Thyroid gland (tissue), 4 donors: Measurements from ENCODE around the gene ULK4.

Experiments
- POLR2A ChIP-seq, 2 donors: fragments of 450-650 bp; IDR thresholded peaks; one replicate each; pipeline ENCODE4 v1.6.1; 2017; ENCODE audit warnings: antibody characterized with exemption in 2 of 2, mild to moderate bottlenecking in 2 of 2, moderate library complexity in 1 of 2
- TF ChIP-seq, protein P1 (sequence below), 6 experiments: fragments of 200-600 bp in 3 of 6; fragments of 450-650 bp in 3 of 6; sonication (generic) in 3 of 6; IDR thresholded peaks; one replicate each; pipeline ENCODE4 v1.5.1; 2016 to 2019; ENCODE audit warnings: antibody characterized with exemption in 6 of 6, mild to moderate bottlenecking in 2 of 6, inconsistent platforms in 1 of 6, moderate library complexity in 1 of 6

DNA sequence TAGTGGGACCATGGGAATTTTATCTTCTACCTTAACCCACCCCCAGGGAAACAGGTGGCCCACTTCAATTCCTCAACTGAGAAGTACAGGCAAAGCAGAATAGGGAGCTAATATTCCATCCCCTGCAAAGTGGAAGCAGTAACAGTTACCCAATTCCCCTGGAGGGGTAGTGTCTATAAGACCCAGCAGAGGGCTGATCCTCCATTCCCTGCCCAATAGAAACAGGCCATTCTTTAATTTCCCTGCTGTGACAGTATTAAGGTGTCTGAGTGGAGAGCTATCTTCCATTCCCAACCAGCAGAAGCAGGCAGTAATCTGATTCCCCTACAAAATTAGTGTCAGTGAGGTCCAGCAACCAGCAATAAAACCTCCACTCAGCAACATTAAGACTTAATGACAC lies 219.8 kb downstream of the ULK4 start:
- TF ChIP-seq, protein P1, sequence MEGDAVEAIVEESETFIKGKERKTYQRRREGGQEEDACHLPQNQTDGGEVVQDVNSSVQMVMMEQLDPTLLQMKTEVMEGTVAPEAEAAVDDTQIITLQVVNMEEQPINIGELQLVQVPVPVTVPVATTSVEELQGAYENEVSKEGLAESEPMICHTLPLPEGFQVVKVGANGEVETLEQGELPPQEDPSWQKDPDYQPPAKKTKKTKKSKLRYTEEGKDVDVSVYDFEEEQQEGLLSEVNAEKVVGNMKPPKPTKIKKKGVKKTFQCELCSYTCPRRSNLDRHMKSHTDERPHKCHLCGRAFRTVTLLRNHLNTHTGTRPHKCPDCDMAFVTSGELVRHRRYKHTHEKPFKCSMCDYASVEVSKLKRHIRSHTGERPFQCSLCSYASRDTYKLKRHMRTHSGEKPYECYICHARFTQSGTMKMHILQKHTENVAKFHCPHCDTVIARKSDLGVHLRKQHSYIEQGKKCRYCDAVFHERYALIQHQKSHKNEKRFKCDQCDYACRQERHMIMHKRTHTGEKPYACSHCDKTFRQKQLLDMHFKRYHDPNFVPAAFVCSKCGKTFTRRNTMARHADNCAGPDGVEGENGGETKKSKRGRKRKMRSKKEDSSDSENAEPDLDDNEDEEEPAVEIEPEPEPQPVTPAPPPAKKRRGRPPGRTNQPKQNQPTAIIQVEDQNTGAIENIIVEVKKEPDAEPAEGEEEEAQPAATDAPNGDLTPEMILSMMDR (IDR thresholded peaks at IDR 0.05), result no peak
- no peak for TF ChIP-seq POLR2A (IDR thresholded peaks at IDR 0.05)
